Stimulated activated CD4-positive, alpha-beta T cell treated with anti-CD3 and anti-CD28 coated beads, Interleukin-12 subunit alpha, Interleukin-12 subunit beta, amount 100 ng/mL, for 4 hours (primary cell): ENCODE data around the gene NEURL1.
"Not testable (repeated sequence)": the region's sequence is repeated elsewhere in the genome, so short reads cannot be mapped to it uniquely, and the experiment has no call there.

Experiments
- DNase-seq: peaks from one replicate; pipeline ENCODE4 v3.0.0-alpha.2; 2020

Gene NEURL1

DNA sequence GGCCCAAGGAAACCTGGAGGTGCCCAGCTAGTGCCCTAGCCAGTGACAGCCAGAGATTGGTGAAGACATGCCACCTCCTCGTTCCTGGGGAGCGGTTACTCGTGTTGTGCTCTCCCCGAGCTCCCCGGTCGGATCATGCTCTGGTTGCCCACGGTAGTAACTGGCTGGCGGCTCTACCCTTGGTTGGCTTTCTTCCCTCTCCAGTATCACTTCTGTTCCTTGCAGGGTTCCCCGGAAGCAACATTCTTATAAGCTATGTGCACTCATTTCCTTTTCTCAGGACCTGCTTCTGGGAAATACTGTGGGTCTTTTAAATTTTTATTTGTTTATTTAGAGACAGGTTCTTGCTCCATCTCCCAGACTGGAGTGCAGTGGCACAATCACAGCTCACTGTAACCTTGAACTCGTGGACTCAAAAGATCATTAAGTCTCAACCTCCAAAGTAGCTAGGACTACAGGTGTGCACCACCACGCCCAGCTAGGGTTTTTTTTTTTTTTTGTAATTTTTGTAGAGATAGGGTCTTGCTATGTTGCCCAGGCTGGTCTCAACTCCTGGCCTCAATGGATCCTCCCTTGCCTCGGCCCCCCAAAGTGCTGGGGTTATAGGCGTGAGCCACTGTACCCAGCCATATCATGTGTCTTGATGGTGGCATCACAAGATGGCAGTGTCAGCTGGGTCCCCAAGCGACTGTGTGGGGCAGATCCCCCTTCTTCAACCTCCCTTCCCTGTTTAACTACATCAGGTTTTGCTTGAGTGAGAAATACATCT lies 27.9 kb upstream of the NEURL1 start:
- no peak for DNase-seq

DNA sequence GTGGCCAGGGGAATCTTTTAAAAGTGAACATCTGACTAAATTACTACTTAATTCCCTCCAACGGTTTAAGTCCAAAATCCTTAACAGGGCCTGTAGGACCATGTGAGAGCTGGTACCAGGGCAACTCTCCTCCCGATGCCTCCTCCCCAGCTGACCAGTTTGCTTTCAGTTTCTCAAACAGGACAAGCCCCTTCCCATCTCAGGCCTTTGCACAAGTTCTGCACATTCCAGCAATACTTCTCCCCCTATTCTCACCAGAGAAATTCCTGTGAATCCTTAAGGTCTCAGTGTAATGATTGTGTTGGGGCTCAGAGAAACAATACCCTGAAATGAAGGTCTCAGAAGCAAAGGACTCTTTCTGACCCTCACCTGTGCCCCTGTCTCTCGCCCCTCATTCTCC lies 26.8 kb upstream of the NEURL1 start:
- DNase-seq, result no peak

DNA sequence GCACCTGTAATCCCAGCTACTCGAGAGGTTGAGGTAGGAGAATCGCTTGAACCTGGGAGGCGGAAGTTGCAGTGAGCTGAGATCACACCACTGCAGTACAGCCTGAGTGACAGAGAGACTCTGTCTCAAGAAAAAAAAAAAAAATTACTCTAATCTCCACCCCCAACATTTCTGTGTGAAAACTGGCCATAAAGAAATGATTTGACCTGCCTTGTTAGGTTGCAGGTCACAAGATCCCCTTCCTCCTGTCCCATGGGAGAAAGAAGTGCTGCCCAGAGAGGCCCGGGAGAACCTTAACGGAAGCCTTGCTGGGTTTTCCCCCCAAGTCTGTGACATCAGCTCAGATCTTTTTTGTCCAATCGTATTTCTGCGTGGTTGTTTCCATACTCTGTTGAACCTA lies 26.1 kb upstream of the NEURL1 start:
- DNase-seq, result no peak

DNA sequence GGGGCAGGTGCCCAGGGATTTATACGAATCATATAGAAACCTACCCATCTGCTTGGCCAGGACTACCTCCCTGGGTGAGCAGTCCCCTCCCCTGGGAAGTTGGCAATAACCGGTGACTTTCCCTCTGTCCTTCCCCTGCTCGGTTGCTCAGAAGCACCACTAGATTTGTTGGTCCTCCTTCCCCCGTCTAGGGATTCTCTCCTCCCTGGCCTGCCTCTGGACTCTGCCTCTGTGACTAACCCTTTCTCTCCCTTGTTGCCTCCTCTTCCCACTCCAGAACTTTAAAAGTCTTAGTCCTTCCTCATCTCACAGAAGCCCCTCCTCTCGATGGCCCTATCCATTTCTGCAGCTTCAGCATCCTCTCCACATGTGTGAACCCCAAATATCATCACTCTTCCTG lies 24.3 kb upstream of the NEURL1 start:
- DNase-seq, result no peak

DNA sequence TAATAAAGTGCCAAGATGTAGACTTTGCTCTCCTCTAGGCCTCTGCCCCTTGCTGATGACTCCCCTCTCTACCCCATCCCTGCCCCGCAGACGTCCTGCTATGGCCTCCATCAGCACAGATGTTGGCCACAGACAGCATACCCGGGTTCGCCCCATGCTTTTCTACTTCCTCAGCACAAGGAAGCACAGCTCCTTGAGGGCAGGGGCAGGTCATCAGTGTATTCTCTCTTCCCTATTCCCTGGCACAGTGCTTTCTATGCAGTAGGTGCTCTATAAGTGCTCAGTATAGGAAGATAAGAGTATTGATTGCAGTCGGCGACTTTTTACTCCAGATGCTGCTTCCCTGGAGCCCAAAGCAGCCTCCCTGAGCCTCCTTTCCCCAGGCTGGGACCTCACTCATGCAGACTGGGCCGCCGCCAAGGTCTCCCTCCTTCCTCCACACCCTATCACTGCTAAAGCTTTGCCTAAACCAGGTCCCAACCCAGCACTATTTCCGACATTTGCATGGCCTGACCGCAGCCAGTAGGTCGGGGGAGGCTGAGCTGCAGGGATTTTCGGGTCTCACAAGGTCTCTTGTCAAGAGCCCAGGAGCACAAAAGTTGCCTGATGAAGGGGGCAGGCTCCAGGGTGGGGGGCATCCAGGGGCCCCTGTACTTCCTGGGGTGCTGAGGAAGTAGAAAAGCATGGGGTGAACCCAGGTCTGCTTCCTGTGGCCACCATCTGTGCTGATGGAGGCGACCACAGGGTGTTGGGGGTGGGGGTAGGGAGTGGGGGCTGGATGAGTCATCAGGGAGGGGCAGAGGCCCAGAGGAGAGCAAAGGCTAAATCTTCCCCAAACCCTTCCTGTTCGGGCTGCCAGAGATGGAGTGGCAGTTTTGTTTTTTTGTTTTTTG lies 22.5 kb upstream of the NEURL1 start:
- DNase-seq, result no peak

DNA sequence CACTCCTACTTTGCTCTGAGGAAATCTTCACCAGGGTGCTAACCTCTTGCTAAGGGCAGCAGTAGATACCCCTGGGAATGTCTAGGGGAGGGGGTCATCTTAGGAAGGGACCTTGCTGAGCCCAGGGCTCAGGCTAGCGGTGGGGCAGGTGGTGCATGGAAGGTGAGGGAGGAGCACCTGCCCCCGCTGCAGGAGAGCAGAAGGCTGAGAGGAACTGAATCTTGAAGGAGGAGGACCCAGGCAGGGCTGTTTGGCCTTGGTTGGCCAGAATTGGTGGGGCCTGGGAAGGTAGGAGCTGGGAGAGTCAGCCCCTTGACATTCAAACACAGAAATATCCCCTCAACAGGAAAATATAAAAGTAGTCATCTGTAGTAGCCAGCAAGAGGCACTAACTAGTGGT lies 21.5 kb upstream of the NEURL1 start:
- DNase-seq, result no peak

DNA sequence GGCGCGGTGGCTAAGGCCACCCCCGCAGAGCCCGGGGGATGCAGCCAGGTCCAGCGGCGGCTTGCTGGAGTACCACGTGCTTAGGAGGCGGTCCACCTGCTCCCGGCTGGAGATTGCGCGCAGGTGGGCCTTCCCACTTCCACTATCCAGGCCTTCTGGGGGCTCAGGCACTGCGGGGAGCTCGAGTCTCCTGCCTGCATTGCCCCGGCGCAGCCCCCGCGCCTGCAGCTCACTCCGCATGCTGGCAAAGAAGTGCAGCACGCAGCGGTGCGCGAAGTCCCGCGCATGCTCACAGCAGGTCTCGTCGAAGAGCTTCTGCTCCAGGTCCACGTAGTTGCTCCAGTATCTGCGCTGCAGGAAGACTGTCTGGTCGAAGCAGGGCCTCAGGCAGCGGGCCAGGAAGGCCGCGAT lies 20.2 kb upstream of the NEURL1 start:
- DNase-seq, result no peak

- no peak for DNase-seq
These were observed 19.4 kb upstream of the NEURL1 start for GRCh38 chr10:103474077-103474476.

DNA sequence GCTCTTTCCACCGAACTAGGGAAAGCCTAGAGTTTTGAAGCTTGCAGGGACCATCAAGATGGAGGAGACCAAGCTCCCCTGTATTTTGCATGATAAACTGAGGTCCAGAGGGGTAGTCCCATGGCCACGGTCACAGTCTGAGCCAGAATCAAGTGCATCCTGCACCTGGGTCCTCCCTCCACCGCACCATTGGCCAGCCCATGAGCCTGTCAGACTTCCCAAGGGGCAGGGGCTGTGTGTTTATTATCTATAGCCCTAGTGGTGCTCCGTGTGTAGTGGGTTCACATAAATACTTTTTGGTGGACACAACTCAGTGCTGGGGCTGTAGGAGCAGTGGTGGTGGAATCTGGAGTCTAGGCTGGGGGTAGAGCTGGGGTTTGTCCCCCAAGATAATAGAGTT lies 18.1 kb upstream of the NEURL1 start:
- DNase-seq, result no peak

DNA sequence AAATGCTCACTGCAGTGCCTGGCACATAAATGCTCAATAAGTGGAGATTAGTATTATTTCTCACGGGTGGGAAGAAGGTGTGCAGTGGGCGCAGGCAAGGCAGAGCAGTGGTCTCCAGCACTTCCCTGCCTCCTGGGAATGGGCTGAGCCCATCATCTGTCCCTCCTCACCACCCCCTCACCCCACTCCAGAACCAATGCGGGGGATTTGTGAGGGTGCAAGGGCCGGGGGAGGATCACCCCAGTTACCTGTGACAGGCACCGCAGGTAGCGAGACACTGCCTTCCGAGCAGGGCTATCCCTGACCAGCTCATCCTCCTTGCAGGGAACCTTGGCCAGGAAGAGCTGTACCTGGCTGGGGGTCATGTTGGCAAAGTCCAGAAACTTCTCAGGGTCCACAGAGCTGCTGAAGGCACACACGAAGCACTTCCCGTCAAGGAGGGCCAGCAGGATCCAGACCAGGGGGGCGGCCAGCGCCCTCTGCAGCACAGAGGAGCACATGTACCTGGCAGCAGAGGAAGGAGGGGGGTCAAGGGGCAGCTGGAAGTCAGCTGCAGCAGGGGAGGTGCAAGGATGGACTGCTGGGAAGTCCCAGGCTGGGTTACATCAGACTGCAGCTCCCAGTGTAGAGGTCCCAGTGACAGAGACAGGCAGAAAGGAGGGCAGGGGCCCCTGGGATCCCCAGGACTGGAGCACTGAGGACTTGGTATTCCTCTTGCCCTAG lies 17.3 kb upstream of the NEURL1 start:
- no peak for DNase-seq

GRCh38 chr10:103478671-103479070 lies 14.8 kb upstream of the NEURL1 start:
- no peak for DNase-seq

DNA sequence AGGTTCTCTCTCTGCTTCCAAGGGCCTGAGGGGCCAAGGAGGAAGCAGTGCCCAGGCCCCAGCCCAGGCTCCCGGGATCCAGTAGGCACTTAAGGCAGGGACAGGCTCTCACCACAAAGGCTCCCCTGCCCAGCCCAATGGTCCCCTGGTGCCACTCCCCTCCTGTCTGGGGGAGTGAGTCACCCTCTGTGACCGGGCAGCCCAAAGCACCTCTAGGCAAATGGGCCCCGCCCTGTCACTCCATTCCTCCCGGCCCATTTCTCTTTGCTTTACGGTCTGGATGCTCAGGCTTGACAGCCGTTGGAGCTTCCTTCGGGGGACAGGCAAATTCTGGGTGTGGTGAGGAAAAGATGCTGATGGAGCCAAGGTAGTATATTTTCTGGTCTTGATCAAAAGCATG lies 14.4 kb upstream of the NEURL1 start, which contains the start of gene CALHM3:
TSS of gene CALHM3 (minus strand) at position 106 of the 400 bp plus-strand sequence. CDS start 208 bp downstream, outside the sequence.
- no peak for DNase-seq

- no peak for DNase-seq
These were observed 13.0 kb upstream of the NEURL1 start for GRCh38 chr10:103480521-103480920.

DNA sequence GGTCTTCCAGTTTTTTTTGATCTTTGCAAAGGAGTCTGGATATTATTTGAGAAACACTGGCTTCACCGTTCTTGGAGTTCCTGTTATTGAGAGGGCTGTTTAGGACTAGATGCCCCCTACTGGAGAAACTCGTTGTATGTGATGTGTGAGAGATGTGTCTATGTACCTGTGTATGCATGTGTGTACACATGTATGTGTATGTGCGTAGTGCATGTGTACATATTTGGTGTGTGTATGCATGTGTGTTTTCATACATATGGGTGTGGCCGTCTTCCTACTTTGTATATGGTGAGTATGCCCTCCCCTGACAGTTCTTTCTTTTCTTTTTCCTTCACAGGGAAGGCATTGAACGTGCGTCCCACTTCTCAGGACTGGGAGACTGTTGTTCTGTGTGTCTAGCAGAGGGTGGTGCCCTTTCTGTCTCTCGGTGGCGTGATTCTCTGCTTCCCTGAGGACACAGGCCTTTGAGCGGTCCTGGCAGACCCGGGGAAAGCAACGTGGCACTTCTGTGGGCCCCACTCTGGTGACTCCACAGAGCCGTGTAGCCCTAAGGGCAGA lies 11.5 kb upstream of the NEURL1 start:
- DNase-seq, result no peak

GRCh38 chr10:103486635-103487409 lies 6.7 kb upstream of the NEURL1 start:
- DNase-seq, result not testable (repeated sequence)

DNA sequence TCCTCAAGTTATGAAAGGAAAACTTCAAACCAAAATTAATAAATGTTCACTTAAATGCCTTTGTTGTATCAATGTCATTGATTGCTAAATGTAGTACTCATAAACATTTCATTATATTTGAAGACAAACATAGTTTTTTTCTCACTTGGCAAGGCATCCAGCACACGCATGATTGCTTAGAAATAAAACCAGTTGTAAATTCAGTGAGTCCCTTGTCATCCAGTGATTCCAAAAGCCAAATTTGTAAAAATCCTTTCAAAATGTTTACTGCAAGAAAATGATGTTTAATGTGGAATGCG lies 6.1 kb upstream of the NEURL1 start:
- no peak for DNase-seq

GRCh38 chr10:103490986-103491314 lies 2.6 kb upstream of the NEURL1 start:
- DNase-seq, result no peak

GRCh38 chr10:103491729-103492364 lies 1.7 kb upstream of the NEURL1 start:
- no peak for DNase-seq

DNA sequence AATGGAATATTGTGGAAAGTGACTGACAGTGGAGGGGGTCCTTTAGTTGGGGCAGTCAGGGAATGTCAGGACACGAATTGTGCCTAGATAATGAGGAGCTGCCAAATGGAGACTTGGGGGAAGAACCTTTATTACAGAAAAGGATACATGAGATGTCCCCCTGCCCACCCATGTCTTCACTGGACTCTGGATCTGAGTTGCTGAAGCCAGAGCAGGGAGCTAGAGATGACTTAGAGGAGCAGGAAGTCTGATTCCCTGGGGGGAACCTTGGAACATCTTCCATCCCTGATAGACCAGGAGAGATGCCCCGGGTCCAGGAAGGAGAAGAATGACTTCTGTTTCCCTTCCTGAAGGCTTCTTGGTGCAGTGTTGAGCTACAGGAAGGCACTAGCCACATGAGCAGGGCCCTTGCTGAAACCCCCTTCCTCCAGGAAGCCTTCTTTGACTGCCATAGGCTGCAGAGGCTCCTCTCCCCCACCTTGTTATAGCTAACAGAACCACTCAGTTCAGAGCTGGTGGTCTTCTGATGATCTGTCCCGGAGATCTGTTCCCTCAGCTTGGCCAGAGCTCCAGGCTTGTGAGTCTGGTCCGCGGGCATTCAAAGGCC lies 747 bp upstream of the NEURL1 start:
- no peak for DNase-seq

DNA sequence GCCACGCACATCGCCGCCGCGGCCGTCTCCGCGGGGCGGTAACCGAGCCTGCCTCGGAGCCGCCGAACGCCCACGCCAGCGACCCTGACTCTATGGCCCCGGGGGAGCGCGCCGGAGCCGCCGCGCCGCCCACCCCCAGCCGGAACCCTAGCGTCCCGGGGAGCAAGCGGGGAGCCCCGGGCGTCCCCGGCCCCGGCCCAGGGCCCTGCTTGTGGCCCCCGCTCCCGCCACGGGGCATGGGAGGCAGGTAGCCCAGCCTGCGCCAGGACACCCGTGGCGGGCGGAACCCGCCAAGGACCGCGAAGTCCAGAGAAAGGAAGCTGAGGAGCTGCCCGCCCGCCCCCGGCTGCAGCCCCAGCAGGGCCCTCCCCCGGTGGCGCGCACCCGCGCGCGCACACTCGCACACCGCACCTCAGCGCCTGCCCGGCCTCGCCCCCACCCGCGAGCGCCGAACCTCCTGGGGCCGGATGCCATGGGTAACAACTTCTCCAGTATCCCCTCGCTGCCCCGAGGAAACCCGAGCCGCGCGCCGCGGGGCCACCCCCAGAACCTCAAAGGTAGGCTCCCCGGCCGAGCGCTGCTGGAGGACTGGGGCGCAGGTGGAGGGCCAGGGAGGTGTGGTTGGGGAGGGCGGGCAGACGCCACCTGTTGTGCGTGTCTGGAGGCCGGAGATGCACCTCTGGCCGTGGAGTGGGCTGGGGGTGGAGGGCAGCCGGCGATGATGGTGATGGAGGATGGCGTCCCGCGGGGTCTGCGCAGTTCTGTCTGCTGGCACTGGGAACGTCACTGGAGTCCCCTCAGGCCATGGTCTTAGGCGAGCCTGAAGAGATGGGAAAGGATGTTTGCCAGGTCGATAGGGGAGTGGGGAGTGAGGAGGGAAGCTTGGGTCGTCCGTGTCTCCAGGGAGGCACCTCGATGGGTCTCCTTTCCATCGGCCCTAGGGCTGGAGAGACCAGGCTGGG lies 692 bp downstream of the NEURL1 start:
- peak; percentile 16 for DNase-seq
